ENCODE results near the gene MAP3K2. TPM values are rescaled to one million over a fixed set of nuclear protein-coding genes. Genes with fewer than 3 reads are reported as not detected.

Gene MAP3K2
- total and polyA plus RNA-seq, 2 donors (not counting 3 experiments of a cell fraction or from before 2014, with no cell fraction given) = 3.4 to 25.7 TPM

DNA sequence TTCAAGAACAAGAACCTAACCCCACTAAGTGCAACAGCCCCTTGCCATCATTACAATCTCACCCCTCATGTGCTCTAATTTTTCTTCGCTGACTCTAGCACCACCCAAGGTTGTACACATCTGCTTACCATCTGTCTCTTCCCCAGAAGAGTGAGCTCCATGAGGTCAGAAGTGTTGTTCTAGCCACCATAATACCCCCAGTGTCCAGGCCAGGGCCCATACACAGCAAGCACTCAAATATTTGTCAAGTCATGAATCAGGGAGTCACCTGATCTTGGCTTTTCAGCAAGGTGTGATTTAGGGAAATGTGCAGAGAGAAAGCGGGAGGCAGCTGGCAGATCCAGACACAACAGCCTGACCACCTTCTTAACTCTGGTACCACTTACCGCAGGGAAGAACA, 99.5 kb downstream of the MAP3K2 start:
- H3K27me3 ChIP-seq (ENCODE audit: control insufficient read depth in 2 of 2, insufficient read depth in 2 of 2, low read length in 2 of 2) = no peaks in the 10 kb centered on the region
- H3K79me2 ChIP-seq (ENCODE audit: control insufficient read depth, insufficient read depth, low read length) = peaks cover 16% of the 10 kb centered on the region
- no peaks in the 10 kb centered on the region for H3K9me3 ChIP-seq (replicated peaks; ENCODE audit: control insufficient read depth, insufficient read depth, low read length)
- no peak overlapping the region for H3K4me2 ChIP-seq (ENCODE audit: insufficient read depth, low read length)
- H3K36me3 ChIP-seq (ENCODE audit: control insufficient read depth in 2 of 2, extremely low read depth in 1 of 2, insufficient read depth in 2 of 2, low read length in 2 of 2) = peaks cover 48 to 64% of the 10 kb centered on the region in 2 experiments
- H3K27ac ChIP-seq (ENCODE audit: insufficient read depth, low read depth, low read length) = no peak overlapping the region
- dilution Hi-C loops (cut with MboI; ENCODE audit: extremely low pct_ligation_motif_present, low sequenced_read_pairs) (no loop called here), intact Hi-C loops (cut with micrococcal nuclease) (no loop called here)
- DNase-seq (ENCODE audit: low read depth, low spot score) = no peak
- POLR2A ChIA-PET = no interaction called here
- H2AFZ ChIP-seq (ENCODE audit: low read depth, low read length) = no peak overlapping the region
- no peaks in the 10 kb centered on the region for H3K9me1 ChIP-seq (replicated peaks; ENCODE audit: control insufficient read depth, extremely low read depth, insufficient read depth, low read length)
- CTCF ChIA-PET = interaction anchor here (1.5 kb wide), 1 partner anchor 10 kb away, joined by 6 read pairs; no protein-coding TSS in a partner anchor
- H3K9ac ChIP-seq (replicated peaks; ENCODE audit: extremely low read depth, insufficient read depth, low read length) = no peak overlapping the region
- TF ChIP-seq, protein P1, sequence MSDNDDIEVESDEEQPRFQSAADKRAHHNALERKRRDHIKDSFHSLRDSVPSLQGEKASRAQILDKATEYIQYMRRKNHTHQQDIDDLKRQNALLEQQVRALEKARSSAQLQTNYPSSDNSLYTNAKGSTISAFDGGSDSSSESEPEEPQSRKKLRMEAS (IDR thresholded peaks at IDR 0.05; ENCODE audit: insufficient read depth, insufficient read length) = no peak
- TF ChIP-seq JUN (IDR thresholded peaks at IDR 0.05; ENCODE audit: borderline replicate concordance, insufficient read depth, insufficient read length, low read depth) (no peak), GATA2 (IDR thresholded peaks at IDR 0.05; ENCODE audit: insufficient read depth, insufficient read length, low read depth, low read length) (no peak), FOS (IDR thresholded peaks at IDR 0.05; ENCODE audit: borderline replicate concordance, insufficient read depth, low read length) (no peak), POLR2AphosphoS5 (IDR thresholded peaks at IDR 0.05; ENCODE audit: insufficient read depth, low read depth, low read length) (no peak), POLR2A (IDR thresholded peaks at IDR 0.05; ENCODE audit: low read depth, low read length) (no peak), EZH2 (IDR thresholded peaks at IDR 0.05; ENCODE audit: borderline replicate concordance, low read depth, low read length, severe bottlenecking) (no peak), MYC (IDR thresholded peaks at IDR 0.05; ENCODE audit: low read depth, low read length) (no peak)
- TF ChIP-seq, protein P2, sequence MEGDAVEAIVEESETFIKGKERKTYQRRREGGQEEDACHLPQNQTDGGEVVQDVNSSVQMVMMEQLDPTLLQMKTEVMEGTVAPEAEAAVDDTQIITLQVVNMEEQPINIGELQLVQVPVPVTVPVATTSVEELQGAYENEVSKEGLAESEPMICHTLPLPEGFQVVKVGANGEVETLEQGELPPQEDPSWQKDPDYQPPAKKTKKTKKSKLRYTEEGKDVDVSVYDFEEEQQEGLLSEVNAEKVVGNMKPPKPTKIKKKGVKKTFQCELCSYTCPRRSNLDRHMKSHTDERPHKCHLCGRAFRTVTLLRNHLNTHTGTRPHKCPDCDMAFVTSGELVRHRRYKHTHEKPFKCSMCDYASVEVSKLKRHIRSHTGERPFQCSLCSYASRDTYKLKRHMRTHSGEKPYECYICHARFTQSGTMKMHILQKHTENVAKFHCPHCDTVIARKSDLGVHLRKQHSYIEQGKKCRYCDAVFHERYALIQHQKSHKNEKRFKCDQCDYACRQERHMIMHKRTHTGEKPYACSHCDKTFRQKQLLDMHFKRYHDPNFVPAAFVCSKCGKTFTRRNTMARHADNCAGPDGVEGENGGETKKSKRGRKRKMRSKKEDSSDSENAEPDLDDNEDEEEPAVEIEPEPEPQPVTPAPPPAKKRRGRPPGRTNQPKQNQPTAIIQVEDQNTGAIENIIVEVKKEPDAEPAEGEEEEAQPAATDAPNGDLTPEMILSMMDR (IDR thresholded peaks at IDR 0.05; ENCODE audit: extremely low read depth in 1 of 2, insufficient read depth in 1 of 2, low read depth in 1 of 2, low read length in 2 of 2) = no peak
- no peak for FAIRE-seq
- H3K4me3 ChIP-seq (replicated peaks in 1 of 3; ENCODE audit: insufficient read depth in 1 of 3, low read depth in 1 of 3, low read length in 3 of 3) = no peak overlapping the region
- H3K4me1 ChIP-seq (ENCODE audit: control insufficient read depth, extremely low read depth, insufficient read depth, low read length) = peaks cover 8% of the 10 kb centered on the region
- BruUV-seq (replicated peaks) = no TSS peak
- no peaks in the 10 kb centered on the region for H4K20me1 ChIP-seq (replicated peaks; ENCODE audit: control insufficient read depth, extremely low read depth, insufficient read depth, low read length)
